ENCODE results near the gene PPIE.

DNA sequence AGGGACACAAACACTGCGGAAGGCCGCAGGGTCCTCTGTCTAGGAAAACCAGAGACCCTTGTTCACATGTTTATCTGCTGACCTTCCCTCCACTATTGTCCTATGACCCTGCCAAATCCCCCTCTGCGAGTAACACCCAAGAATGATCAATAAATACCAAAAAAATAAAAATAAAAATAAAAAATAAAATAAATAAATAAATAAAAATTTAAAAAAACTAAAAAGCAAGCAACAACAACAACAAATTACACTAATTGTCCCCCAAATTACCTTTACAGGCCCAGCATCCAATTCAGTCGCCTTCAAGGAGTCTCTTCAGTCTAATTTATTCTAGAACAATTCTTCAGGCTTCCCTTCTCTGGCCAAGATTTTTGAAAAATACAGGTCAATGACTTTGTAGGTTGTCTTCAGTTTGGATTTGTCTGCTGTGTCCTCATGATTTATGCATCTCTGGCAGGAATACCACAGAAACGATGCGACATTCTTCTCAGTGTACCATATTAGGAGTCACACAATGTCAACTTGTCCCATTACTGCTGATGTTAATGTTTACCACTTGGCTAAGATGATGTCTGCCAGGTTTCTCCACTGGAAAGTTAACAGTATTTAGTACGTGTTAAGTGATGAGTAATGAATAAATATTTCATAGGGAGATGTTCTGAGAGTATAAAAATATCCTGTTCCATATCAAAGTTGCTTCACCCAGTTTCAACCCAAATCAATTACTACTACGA, 70.3 kb downstream of the PPIE start:
- TF ChIP-seq, protein P1, sequence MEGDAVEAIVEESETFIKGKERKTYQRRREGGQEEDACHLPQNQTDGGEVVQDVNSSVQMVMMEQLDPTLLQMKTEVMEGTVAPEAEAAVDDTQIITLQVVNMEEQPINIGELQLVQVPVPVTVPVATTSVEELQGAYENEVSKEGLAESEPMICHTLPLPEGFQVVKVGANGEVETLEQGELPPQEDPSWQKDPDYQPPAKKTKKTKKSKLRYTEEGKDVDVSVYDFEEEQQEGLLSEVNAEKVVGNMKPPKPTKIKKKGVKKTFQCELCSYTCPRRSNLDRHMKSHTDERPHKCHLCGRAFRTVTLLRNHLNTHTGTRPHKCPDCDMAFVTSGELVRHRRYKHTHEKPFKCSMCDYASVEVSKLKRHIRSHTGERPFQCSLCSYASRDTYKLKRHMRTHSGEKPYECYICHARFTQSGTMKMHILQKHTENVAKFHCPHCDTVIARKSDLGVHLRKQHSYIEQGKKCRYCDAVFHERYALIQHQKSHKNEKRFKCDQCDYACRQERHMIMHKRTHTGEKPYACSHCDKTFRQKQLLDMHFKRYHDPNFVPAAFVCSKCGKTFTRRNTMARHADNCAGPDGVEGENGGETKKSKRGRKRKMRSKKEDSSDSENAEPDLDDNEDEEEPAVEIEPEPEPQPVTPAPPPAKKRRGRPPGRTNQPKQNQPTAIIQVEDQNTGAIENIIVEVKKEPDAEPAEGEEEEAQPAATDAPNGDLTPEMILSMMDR (IDR thresholded peaks at IDR 0.05; ENCODE audit: low read depth, low read length), result no peak
- TF ChIP-seq POLR2A (IDR thresholded peaks at IDR 0.05; ENCODE audit: extremely low read depth, insufficient read length), result no peak

All from NB4 (cell line).